Prostate gland (tissue), 2 donors: ENCODE data around the gene POLG.

Experiments used
- CTCF ChIP-seq, 4 experiments: fragments of 200-600 bp in 2 of 4; fragments of 450-650 bp in 2 of 4; sonication (generic) in 2 of 4; IDR thresholded peaks; 1 replicate in 3 of 4; 2 replicates in 1 of 4; pipeline ENCODE4 v1.5.1; 2016 to 2019; ENCODE audit warnings: antibody characterized with exemption in 4 of 4, mild to moderate bottlenecking in 2 of 4, moderate library complexity in 2 of 4
- POLR2A ChIP-seq: fragments of 450-650 bp; IDR thresholded peaks from one replicate; pipeline ENCODE4 v1.6.1; 2016; ENCODE audit warnings: antibody characterized with exemption, mild to moderate bottlenecking
- POLR2AphosphoS5 ChIP-seq: sonication (generic); formaldehyde crosslinking; IDR thresholded peaks from one replicate; pipeline ENCODE4 v1.6.1; 2017; ENCODE audit warnings: antibody characterized with exemption

- TF ChIP-seq CTCF (IDR thresholded peaks at IDR 0.05) = no peak
- no peak for TF ChIP-seq POLR2AphosphoS5
- TF ChIP-seq POLR2A = no peak
These were observed 1.4 kb downstream of the POLG start for GRCh38 chr15:89333011-89333860.
